NCI-H2196 (cell line): ENCODE results near the gene MYO1A.
"Not testable (repeated sequence)": the region's sequence is repeated elsewhere in the genome, so short reads cannot be mapped to it uniquely, and the experiment has no call there.

Experiments used
- DNase-seq: peaks from one replicate; lab custom pipeline; 2025; ENCODE audit not compliant: unreplicated experiment; lab: John Stamatoyannopoulos, UW

Gene MYO1A

GRCh38 chr12:57048423-57049118 is 1.4 kb downstream of the MYO1A start:
- no peak for DNase-seq

GRCh38 chr12:57047981-57048380 is 1.9 kb downstream of the MYO1A start:
- DNase-seq, result no peak

- DNase-seq, result no peak
Observed at GRCh38 chr12:57046947-57047890, 2.7 kb downstream of the MYO1A start.

DNA sequence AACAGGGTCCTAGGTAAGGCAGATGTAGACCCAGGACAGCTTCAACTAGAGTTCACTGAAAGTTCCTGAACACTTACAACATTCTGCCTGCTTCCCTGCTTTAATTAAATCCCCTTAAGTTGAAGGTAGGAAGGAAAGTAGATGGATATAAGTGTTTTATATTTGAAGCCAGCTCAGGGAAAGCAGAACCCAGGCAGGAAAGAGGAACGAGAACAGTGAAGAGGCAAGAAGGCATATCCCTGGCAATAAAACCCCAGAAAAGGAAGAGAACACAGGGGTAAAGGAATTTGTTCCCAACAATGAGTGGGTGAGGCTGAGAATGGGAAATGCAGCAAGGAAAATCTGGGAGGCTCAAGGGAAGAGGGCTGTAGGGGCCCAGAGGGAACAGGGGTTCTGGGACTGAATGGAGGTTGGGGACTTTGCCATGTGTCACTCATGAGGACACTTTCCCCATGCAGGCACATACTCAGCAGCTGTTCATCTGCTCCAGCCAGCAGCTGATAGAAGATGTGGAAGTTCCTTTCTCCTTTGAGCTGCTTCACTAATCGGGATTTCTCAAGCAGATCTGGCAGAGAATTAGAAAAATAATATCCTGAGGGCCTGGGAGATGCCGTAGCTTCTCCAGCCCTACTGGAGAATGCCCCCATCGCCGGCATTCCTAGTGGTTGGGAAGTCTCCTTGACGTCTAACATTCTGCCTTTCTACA is 3.7 kb downstream of the MYO1A start:
- DNase-seq, result no peak

- DNase-seq, result no peak
Observed at GRCh38 chr12:57044889-57045288, 5.0 kb downstream of the MYO1A start.

- DNase-seq, result no peak
Observed at GRCh38 chr12:57044468-57044867, 5.5 kb downstream of the MYO1A start.

- no peak for DNase-seq
Observed at GRCh38 chr12:57042695-57043094, 7.2 kb downstream of the MYO1A start.

DNA sequence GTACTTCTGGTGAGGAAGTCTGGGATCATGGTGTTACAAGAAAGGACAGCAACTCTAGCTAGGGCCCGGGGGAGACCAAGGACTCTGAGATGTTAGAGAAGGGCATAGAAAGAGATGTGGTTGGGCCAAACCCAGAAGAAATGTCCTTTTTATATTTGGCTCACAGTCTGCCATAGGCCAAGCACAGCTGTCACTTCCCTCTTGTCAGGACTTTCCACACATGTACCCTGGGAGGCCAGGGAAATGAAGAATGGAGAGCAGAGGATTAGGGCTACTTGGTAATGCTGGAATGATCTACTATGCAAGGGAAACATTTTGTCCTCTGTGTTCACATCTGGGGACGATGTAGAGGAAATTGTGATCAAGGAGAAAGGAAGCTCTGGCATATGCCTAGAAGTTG is 9.2 kb downstream of the MYO1A start:
- DNase-seq, result no peak

DNA sequence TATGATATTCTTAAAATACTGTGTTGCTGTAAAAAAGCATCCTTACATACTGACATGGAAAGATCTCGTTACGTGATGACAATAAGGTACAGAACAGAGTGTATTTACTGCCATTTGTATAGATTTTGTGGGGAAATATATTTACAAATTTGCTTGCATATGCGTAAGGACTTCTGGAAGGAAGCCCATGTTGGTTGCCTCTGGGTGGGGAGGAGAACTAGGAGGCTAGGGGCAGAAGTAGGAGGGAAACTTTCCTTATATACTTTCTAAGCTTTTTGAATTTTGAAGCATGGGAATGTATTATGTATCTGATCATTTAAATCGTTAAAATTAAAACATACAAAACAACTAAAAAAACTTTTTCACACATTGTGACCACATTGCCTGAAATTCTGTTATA is 9.7 kb downstream of the MYO1A start:
- DNase-seq, result no peak

DNA sequence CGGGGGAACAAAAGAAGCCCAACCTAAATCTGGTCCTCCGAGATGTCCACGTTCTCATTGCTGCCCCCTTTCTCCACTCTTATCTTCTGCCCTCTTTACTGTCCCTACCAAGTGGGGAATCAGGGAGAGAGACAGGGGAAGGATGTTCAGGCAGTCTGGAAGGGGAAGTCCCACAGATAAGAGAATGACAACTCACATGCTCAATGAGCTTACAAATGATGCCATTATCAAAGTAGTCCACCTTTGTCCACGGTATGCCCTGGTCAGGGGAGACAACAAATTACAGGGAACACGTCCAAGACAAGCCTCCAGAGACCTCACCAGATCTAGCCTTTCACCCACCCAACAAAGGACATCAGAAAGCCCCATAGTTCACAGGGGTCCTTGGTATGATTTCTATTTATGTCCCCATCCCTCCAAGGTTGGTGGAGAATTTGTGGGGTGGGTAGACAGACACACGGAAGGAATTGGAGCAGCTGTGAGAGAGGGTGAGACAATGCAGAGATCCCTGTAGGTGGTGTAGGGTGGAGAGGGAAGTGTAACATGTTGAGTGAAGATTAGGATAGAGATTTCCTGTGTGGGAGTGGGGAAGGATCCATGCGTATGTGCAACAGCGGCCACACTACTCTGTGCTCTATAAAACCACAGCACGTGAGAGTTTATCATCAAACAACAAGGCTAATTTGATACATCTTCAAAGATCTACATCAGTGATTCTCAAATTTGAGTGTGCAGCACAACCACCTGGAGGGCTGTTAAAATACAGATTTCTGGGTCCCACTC is 10.7 kb downstream of the MYO1A start:
- no peak for DNase-seq

DNA sequence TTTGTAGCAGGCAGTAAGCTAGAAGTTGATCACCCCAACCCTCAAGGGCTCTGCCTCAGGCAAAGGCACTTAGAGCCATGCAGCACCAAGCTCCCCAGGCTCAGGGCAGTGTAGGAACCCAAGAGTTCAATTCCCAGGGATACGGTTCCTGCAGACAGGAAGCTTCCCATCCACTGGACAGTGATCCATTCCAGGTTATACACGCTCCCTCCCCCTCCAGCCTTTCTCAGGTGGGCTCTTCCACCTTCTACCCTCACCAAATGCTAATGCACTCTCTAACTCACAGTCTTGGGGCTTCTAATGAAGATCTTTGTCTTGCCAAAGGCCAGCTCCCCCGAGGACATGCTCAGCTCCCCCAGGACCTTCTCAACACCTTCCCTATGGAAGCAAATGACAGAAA is 12.7 kb downstream of the MYO1A start:
- DNase-seq, result no peak

GRCh38 chr12:57033431-57033830 is 16.5 kb downstream of the MYO1A start:
- no peak for DNase-seq

GRCh38 chr12:57031789-57032188 is 18.1 kb downstream of the MYO1A start:
- no peak for DNase-seq

- DNase-seq, result peak; percentile 80
Observed at GRCh38 chr12:57031138-57031725, 18.7 kb downstream of the MYO1A start.

- no peak for DNase-seq
Observed at GRCh38 chr12:57029457-57029856, 20.5 kb downstream of the MYO1A start.

DNA sequence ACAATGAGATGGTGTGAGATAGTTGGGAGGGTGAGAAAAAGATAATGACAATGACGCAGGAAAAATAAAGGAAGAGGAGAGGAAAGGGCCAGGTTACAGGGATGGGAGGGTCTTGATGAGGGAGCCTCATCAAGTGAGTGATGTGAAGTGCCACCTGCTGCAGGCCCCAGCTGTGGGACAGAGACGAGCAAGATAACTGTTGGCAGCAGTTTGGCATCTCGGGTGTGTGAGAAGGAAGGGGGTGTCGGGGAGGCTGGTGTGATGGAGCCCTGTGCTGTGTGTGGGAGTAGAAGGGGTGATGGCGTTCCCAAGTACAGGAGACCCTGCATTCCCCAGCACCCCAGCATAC is 22.1 kb downstream of the MYO1A start:
- DNase-seq, result no peak

GRCh38 chr12:57027011-57027804 is 22.7 kb downstream of the MYO1A start:
- no peak for DNase-seq

GRCh38 chr12:57025196-57025595 is 24.7 kb downstream of the MYO1A start:
- DNase-seq, result no peak

- not testable (repeated sequence) for DNase-seq
Observed at GRCh38 chr12:57022324-57022723, 27.6 kb downstream of the MYO1A start.
